Tibial artery (tissue), 4 donors: Measurements from ENCODE around the gene DDI2.
A peak's percentile ranks its signal among the peaks of the same experiment; 100 is the strongest.

Experiments
- DNase-seq, 2 donors: peaks; one replicate each; pipeline ENCODE4 v3.0.0-alpha.2; 2019
- H3K27ac ChIP-seq, 2 donors: fragments of 200-600 bp; sonication (generic) in 1 of 2; 1 replicate in 1 of 2; 2 replicates in 1 of 2; pipeline ENCODE4 v1.5.1; 2018 to 2019; ENCODE audit warnings: mild to moderate bottlenecking in 1 of 2
- H3K27me3 ChIP-seq, 2 donors: fragments of 200-600 bp; sonication (generic) in 1 of 2; one replicate each; pipeline versions ENCODE4 v1.5.1 to v1.6.0; 2016 to 2019
- H3K36me3 ChIP-seq, 3 donors: fragments of 200-600 bp; sonication (generic) in 2 of 3; one replicate each; pipeline ENCODE4 v1.5.1; 2016 to 2019; ENCODE audit warnings: mild to moderate bottlenecking in 2 of 3
- H3K4me1 ChIP-seq, 4 donors: fragments of 200-600 bp; sonication (generic) in 2 of 4; 1 replicate in 3 of 4; 2 replicates in 1 of 4; pipeline ENCODE4 v1.5.1; 2016 to 2019
- H3K4me3 ChIP-seq, 2 donors: fragments of 200-600 bp; sonication (generic) in 1 of 2; 1 replicate in 1 of 2; 2 replicates in 1 of 2; pipeline ENCODE4 v1.5.1; 2018 to 2019; ENCODE audit warnings: mild to moderate bottlenecking in 2 of 2
- H3K9me3 ChIP-seq, 3 donors: fragments of 200-600 bp; sonication (generic) in 1 of 3; one replicate each; pipeline ENCODE4 v1.5.1; 2016 to 2019
- intact Hi-C: fragments of 100-400 bp; cut with DNase I; formaldehyde crosslinking; loops from one replicate; pipeline ENCODE4 v1.15.0; 2023; ENCODE audit warnings: low total_unique reads
- TF ChIP-seq, protein P1 (sequence below), 2 experiments: fragments of 200-600 bp in 1 of 2; fragments of 450-650 bp in 1 of 2; IDR thresholded peaks; one replicate each; pipeline ENCODE4 v1.5.1; 2017 to 2019; ENCODE audit warnings: antibody characterized with exemption in 2 of 2, mild to moderate bottlenecking in 1 of 2, moderate library complexity in 1 of 2

DDI2 gene

DNA sequence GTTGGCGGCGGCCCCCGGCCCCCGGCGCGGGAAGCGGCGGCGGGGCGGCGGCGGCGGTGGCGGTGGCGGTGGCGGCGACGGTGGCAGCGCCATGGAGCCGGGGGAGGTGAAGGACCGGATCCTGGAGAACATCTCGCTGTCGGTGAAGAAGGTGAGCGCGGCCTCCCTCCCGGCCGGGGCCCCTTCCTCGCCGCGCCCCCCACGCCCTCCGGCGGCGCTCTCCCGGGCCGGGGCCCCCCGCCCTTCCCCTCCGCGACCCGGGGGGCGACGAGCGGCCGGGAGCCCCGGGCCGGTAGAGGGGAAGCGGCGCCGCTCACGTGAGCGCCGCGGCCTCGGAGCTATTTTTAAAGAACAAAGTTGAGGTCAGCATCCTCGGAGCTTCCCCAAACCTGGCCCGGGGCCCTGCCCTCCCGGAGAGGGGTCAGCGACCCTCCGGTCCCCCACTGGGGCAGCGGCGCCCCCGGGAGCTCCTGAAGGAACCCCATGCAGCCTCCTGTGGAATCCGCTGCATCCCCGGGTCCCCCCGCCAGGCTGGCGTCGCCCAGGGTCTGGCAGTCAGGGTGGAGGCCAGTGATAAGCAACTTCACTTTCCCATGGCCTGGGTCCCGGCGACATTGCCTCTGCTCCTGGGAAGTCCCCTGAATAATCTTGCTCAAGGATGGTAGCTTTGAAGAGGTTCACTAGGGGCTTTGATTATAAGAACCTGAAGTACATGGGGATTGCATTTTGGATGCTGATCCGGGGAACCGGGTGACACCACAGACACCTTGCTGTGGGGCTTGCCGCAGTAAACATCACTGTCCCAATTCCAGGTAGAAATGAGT lies 67.4 kb downstream of the DDI2 start:
- peaks cover 0 to 45% (median 23%) of the 10 kb centered on the region in 4 donors for H3K4me1 ChIP-seq
- no peaks in the 10 kb centered on the region for H3K27me3 ChIP-seq
- H3K4me3 ChIP-seq = peak overlapping the region; percentile 67 to 98
- no peaks in the 10 kb centered on the region for H3K9me3 ChIP-seq
- no peaks in the 10 kb centered on the region for H3K36me3 ChIP-seq
- H3K27ac ChIP-seq = peak overlapping the region; percentile 98
- TF ChIP-seq, protein P1, sequence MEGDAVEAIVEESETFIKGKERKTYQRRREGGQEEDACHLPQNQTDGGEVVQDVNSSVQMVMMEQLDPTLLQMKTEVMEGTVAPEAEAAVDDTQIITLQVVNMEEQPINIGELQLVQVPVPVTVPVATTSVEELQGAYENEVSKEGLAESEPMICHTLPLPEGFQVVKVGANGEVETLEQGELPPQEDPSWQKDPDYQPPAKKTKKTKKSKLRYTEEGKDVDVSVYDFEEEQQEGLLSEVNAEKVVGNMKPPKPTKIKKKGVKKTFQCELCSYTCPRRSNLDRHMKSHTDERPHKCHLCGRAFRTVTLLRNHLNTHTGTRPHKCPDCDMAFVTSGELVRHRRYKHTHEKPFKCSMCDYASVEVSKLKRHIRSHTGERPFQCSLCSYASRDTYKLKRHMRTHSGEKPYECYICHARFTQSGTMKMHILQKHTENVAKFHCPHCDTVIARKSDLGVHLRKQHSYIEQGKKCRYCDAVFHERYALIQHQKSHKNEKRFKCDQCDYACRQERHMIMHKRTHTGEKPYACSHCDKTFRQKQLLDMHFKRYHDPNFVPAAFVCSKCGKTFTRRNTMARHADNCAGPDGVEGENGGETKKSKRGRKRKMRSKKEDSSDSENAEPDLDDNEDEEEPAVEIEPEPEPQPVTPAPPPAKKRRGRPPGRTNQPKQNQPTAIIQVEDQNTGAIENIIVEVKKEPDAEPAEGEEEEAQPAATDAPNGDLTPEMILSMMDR (IDR thresholded peaks at IDR 0.05) = peak in 1 of 2 experiments; percentile 12
- intact Hi-C loops = loop anchor here (5.0 kb wide), 1 partner anchor 62 kb away; no protein-coding TSS in a partner anchor
- peak; percentile 51 to 76 for DNase-seq

DNA sequence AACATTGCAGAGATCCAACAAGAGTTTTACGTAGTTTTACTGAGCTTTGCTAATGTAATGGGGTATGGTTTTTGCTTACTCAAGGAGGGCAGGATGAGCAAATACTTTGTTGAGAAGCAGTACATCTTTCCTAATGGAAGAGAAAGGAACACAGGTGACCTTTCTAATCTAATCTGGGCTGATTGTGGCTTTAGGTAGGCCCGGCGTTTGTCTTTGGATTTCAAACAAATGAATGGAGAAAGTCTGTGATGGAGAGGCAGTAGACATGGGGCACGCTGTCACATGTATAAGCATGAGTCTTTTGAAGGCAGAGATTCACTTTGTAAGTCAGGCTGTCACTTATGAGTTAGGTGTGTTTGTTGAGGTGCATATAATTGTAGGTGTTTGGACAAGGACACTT lies 68.6 kb downstream of the DDI2 start:
- no peak for DNase-seq
- TF ChIP-seq, protein P1 (IDR thresholded peaks at IDR 0.05) = no peak
- intact Hi-C loops = no loop called here
- Histone ChIP-seq H3K4me1 (peaks cover 0 to 44% (median 26%) of the 10 kb centered on the region in 4 donors), H3K27me3 (no peaks in the 10 kb centered on the region), H3K36me3 (no peaks in the 10 kb centered on the region), H3K4me3 (peak overlapping the region; percentile 67 to 98), H3K9me3 (no peaks in the 10 kb centered on the region), H3K27ac (peak overlapping the region; percentile 98)

DNA sequence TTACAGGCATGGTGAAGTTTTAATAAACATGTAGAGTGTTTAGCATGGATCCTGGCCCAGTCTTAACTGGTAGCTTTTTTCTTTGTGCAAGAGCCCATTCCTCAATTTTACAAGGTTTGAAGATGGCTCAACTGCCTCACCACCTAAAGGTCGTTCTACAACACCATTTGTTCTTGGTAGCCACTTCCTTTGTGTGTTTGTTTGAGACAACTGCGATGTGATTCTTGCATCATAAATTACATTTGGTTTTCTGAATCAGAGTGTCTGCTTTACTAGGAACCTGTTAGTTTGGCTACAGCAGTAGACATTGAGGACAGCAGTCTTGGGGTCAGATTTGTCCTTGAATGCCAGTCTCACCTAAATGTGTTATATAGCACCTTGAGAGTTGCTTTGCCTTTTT lies 70.2 kb downstream of the DDI2 start:
- no peaks in the 10 kb centered on the region for H3K9me3 ChIP-seq

DNA sequence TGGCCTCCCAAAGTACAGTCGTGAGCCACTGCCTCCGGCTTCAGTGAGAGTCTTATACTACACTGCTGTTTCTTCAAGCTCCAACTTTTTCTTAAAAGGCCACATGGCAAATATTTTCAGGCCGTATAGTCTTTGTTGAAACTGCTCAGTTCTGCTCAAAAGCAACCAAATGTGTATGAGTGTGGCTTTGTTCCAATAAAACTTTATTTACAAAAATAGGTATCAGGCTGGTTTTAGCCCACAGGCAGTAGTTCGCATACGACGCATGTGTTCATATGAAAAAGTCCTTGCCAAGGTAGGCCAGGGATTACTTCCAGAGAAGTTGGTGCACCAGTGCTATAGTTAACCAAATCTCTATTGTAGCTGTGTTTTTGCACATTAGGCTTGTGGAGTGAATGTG lies 73.1 kb downstream of the DDI2 start:
- TF ChIP-seq, protein P1 (IDR thresholded peaks at IDR 0.05) = no peak
- intact Hi-C loops = no loop called here
- no peak for DNase-seq
- H3K4me3 ChIP-seq = no peak overlapping the region
- H3K27me3 ChIP-seq = no peaks in the 10 kb centered on the region
- H3K4me1 ChIP-seq = peaks cover 0 to 56% (median 28%) of the 10 kb centered on the region in 4 donors
- H3K9me3 ChIP-seq = no peaks in the 10 kb centered on the region
- peak overlapping the region in 1 of 2 donors; percentile 27 for H3K27ac ChIP-seq
- H3K36me3 ChIP-seq = no peaks in the 10 kb centered on the region

More for the DNA sequence above, 70.2 kb downstream of the DDI2 start:
- Histone ChIP-seq H3K36me3 (no peaks in the 10 kb centered on the region), H3K4me3 (no peak overlapping the region), H3K4me1 (peaks cover 0 to 50% (median 35%) of the 10 kb centered on the region in 4 donors), H3K27ac (no peak overlapping the region), H3K27me3 (no peaks in the 10 kb centered on the region)
- intact Hi-C loops = no loop called here
- TF ChIP-seq, protein P1 (IDR thresholded peaks at IDR 0.05) = no peak
- DNase-seq = no peak

DNA sequence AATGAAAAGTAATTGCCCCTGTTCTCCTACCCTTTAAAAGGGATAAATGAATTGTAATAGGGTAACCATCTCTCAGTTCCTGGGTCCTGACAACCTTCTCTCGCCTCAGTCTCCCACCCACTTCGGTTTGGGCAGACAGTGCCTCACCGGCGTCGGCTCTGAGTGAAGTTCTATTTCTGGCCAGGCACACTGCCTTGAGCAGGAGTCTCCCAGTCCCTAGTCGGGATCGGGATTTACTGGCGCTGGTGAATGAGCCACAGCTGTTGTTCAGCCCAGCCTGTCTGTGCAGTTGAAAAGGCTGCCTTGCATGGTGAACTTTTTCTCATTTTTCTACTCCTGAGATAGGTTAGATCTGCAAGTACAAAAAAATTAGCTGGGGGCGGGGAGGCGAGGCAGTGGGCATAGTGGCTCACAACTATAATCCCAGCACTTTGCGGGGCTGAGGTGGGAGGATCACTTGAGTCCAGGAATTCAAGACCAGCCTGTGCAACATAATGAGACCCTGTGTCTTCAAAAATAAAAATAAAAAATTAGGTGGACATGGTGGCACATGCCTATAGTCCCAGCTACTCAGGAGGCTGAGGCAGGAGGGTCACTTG lies 74.3 kb downstream of the DDI2 start:
- H3K9me3 ChIP-seq = no peaks in the 10 kb centered on the region
- TF ChIP-seq, protein P1 (IDR thresholded peaks at IDR 0.05) = no peak
- H3K4me1 ChIP-seq = peaks cover 0 to 44% (median 24%) of the 10 kb centered on the region in 4 donors
- peaks cover 0 to 1% (median 0%) of the 10 kb centered on the region in 3 donors for H3K36me3 ChIP-seq
- H3K27me3 ChIP-seq = no peaks in the 10 kb centered on the region
- peak overlapping the region; percentile 27 to 41 for H3K27ac ChIP-seq
- no peak for DNase-seq
- intact Hi-C loops = no loop called here
- H3K4me3 ChIP-seq = no peak overlapping the region
